ENCODE data around the gene KMT2C.

Gene KMT2C

GRCh38 chr7:152105205-152105604 is 330.6 kb downstream of the KMT2C start:
- DNase-seq (ENCODE audit: low spot score), result no peak

GRCh38 chr7:152103691-152104090 is 332.1 kb downstream of the KMT2C start:
- no peak for DNase-seq (ENCODE audit: low spot score)

DNA sequence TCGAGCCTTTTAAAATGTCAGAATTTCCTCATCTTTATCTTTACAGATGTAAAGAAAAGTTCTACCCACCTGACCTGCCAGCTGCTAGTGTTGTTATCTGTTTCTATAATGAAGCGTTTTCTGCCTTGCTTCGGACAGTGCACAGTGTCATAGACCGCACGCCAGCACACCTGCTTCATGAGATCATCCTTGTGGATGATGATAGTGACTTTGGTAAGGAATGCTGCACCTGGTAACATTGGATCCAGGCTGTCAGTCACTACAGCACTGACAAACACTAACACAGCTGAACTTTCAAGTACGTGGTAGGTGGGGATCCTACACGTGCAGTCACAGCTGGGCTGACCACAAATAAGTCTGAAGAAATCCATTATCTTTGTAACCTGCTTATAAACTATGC is 332.7 kb downstream of the KMT2C start:
- no peak for DNase-seq (ENCODE audit: low spot score)

DNA sequence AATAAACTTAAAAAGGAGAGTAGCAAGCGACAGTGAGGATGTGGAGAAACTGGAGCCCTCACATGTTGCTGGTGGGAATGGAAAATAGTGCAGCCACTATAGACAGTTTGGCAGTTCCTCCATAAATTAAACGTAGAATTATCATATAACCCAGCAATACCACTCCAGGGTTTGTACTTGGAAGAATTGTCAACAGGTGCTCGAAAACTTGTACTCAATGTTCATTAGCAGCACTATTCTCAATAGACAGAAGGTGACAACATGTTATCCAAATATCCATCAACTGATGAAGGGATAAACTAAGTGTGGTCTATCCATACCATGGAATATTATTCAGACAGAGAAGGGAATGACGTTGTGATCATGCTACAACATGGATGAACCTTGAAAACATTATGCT is 338.5 kb downstream of the KMT2C start:
- DNase-seq (ENCODE audit: low spot score), result no peak

- no peak for DNase-seq (ENCODE audit: low spot score)
These were observed 340.0 kb downstream of the KMT2C start for GRCh38 chr7:152095771-152096170.

GRCh38 chr7:152093717-152094116 is 342.1 kb downstream of the KMT2C start:
- DNase-seq (ENCODE audit: low spot score), result no peak

DNA sequence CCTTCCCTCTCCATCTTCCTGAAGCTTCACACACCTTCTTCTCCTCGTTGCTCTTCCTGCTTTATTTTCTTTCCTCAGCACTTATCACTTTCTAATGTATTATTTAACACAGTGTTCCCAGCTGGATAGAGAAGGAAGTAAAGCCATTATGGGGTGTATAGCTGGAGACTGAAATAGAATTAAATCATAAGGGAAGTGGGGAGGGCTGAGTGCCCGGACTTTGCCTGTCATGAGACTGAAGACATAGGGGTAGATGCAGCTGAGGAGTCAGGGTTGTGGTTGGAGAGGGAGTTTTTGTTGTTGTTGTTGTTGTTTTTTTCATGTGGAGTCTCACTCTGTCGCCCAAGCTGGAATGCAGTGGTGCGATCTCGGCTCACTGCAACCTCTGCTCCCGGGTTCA is 345.1 kb downstream of the KMT2C start:
- no peak for DNase-seq (ENCODE audit: low spot score)

DNA sequence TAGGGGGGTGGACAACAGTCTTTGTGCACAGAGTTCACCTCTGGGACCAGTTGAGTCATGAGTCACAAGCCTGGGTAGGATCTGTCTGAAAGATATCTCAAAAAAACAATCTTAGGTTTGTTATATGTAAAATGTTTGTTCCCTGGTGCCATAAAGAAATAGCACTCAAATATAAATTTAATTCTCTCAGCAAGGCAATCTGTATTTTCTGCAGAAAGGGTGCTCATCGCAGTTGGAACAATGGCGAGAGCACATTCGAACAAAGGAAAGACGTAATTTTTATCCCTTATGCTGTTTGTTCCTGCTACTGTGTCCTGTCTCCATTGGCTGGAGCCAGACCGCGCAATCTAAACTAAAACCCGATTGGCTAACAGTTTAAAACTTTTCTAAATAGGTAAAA is 346.6 kb downstream of the KMT2C start:
- DNase-seq (ENCODE audit: low spot score), result no peak

GRCh38 chr7:152086513-152086912 is 349.3 kb downstream of the KMT2C start:
- no peak for DNase-seq (ENCODE audit: low spot score)

- DNase-seq (ENCODE audit: low spot score), result no peak
These were observed 350.7 kb downstream of the KMT2C start for GRCh38 chr7:152085131-152085530.

Data from germinal center (tissue), 1 donor.